Pulmonary artery endothelial cell (primary cell): Measurements from ENCODE around the gene RAB40B. TPM values are rescaled to one million over a fixed set of nuclear protein-coding genes. Genes with fewer than 3 reads are reported as not detected.

Experiments used
- DNase-seq: peaks from one replicate; pipeline ENCODE4 v3.0.0-alpha.2; 2011; ENCODE audit warnings: low read depth, low spot score
- total RNA-seq: library from RNA; depleted of rRNA; stranded (reverse); fragments of >200 nt; gene quantifications from 2 replicates; pipeline ENCODE4 v1.2.3, GENCODE V29; 2014

Gene RAB40B
- total RNA-seq, 1 donor from 2014 or later, result 9.1 TPM

- DNase-seq, result no peak
Observed at GRCh38 chr17:82692268-82692667, 6.2 kb downstream of the RAB40B start.

DNA sequence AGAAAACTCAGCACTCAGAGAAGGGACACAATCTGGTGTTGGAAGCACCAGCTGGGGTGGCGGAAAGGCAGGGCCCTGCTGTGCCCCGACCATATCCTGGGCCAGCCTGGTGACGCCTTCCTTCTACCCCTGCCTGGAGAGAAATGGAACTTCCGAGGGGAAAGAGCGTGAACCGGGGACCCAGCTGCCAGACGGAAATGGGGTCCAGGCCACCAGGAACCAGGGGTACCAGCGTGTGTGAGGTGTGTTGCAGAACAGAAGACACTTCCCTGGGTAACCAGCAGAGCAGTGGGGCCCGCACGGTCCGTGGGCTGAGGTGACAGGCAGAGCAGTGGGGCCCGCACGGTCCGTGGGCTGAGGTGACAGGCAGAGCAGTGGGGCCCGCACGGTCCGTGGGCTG, 6.8 kb downstream of the RAB40B start:
- DNase-seq, result no peak

DNA sequence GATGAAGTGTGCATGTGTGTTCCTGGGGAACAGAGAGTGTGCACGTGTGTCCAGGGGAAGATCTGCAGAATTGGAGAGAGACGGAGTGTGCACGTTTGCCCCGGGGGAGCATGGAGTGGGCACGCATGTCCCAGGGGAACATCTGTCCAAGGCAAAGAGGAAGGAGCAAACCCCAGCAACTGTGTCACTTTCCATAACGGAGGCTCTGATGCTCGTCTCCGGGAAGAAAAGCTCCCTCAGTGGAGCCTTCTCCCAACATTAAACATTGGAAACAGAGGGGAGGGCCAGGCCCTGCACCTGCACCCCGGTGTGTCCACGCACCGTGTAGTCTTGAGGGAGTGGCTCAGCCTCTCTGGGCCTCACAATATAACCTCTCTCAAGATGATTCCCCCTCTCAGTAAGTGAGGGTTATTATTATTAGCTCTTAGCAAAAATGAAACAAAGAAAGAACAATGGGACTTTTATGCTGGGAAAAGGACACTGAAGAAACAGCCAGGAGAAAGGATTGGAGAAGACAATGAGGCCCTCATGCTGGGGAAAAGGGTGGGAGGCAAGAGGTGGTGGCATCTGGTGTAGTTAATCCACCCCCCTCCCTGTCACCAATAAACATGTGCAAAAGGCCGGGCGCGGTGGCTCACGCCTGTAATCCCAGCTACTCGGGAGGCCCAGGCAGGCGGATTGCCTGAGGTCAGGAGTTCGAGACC, 7.6 kb downstream of the RAB40B start:
- no peak for DNase-seq

DNA sequence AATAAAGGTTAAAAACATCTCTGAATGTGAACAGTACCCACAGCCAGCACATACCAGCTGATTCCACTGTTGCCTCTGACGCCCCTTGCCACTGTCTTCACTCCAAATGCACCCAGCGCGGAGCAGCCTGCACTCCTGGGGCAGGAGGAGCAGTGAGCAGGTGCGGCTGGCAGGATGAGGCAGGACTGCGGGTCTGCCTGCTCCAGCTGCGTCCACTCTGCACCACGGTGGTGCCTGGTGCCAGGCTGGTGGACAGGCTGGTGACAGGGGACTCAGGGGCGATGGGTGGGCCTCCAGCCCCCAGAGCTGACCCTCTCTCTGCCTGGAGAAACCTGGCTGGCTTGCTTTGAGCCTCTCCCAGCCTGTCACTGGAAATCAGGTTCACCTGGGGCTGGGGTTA, 9.4 kb downstream of the RAB40B start:
- DNase-seq, result no peak

DNA sequence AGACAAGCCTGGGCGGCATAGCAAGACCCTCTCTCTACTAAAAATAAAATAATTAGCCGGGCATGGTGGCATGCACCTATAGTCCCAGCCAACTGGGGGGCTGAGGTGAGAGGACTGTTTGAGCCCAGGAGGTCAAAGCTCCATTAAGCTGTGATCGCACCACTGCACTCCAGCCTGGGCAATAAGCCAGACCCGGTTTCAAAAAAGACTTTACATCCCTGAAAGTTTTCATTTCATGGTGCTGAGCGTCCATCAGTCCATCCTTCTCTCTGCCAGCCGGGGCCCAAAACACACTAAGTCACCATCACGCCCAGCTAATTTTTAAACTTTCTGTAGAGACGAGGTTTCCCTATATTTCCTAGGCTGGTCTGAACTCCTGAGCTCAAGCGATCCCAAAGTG, 10.6 kb downstream of the RAB40B start:
- DNase-seq, result no peak

DNA sequence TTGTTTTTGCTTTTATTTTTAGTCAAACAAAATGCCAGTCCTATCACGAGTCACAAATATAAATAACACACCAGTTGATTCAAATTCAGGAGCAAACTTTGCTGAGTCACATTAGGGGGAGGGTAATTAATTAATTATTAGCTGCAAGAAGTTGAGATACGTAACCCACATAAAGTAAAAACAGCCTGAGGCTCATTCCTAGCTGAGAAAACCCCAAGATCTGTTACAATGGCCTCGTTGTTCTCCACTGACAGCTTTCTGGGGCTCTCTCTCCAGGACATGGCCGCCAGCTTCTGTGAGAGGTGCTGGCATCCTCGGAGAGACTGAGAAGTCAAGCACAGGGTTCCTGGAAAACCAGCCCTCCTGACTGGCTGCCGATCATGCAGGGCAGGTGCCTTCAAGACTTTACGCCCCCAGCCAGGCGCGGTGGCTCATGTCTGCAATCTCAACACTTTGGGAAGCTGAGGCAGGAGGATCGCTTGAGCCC, 11.1 kb downstream of the RAB40B start:
- no peak for DNase-seq

DNA sequence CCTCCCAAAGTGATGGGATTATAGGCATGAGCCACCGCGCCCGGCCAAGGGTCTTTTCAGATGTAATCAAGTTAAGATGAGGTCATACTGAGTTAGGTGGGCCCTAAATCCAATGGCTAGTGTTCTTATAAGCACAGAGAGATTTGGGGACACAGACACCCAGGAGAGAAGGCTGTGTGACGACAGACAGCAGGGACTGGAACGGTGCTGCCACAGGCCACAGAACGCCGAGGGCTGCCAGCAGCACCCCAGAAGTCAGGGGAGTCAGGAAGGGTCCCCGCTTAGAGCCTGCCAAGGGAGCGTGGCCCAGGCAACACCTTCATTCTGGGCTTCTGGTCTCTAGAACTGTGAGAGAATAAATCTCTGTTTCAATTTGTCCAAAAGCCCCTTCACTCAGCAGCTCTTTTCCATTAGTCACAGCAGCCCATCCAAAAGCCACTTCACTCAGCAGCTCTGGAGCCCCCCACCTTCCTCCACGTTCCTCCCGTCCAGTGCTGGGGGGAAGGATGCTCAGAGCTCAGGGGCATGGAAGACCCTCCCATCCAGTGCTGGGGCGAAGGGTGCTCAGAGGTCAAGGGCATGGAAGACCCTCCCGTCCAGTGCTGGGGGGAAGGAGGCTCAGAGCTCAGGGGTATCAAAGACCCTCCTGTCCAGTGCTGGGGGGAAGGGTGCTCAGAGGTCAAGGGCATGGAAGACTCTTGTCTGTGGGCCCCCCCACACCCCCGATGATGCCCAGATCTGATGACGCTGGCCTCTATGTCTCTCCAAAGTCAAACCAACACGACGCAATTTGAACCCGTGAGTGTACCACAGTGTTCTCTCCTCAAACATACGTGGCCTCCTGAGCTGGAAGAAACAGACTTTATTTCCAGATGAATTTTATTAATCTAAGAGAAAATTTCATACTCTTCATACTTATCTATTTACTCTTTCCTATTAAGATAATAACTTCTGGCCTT, 11.9 kb downstream of the RAB40B start:
- no peak for DNase-seq

DNA sequence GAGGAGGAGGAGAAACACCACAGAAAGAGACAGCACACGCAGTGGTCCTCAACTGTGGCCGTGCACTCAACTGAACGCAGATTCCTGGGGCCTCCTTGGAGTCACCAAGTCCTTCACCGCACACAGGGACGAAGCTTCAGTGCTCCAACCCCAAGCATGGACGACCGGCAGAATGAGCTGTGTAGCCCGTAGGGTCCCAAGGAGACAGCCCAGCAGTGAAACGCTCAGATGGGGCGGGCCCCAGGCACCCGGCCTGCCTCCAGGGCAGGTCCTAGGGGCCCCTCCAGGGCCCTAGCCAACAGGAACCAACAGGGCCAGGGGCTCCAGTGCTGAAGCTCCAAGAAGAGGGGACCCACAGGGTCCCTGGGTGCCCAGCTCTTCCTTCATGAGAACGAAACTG, 13.2 kb downstream of the RAB40B start:
- DNase-seq, result no peak

DNA sequence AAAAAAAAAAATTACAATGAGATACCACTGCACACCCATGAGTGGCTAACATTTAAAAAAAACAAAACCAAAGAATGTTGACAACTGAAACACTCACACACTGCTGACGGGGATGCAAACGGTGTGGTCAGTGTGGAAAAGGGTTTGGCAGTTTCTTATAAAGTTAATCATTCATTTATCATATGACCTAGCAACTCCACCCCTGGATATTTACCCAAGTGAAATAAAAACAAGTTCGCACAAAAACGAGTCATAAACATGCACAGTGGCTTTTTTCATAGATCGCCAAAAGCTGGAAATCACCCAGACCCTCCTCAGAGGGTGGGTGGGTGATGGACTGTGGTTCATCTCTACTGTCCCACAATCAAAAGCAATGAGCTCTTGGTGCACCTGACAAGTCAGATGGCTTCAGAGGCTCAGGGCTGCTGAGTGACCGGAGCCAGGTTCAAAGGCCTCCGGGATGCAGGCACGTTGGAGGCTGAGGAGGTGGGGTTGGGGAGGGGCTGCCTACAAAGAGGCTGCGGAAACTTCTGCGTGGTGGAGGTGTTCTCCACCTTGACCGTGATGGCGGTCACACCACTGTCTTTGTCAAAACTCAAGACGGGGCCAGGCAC, 14.2 kb downstream of the RAB40B start:
- no peak for DNase-seq

- DNase-seq, result no peak
Observed at GRCh38 chr17:82683534-82683933, 15.0 kb downstream of the RAB40B start.

- no peak for DNase-seq
Observed at GRCh38 chr17:82681547-82681946, 17.0 kb downstream of the RAB40B start.

GRCh38 chr17:82679586-82680465, 18.7 kb downstream of the RAB40B start:
- DNase-seq, result no peak

- DNase-seq, result no peak
Observed at GRCh38 chr17:82678265-82678891, 20.1 kb downstream of the RAB40B start.

- DNase-seq, result no peak
Observed at GRCh38 chr17:82677353-82677925, 21.1 kb downstream of the RAB40B start.

- no peak for DNase-seq
Observed at GRCh38 chr17:82675476-82676245, 22.8 kb downstream of the RAB40B start.

- no peak for DNase-seq
Observed at GRCh38 chr17:82674656-82675475, 23.6 kb downstream of the RAB40B start.

- DNase-seq, result no peak
Observed at GRCh38 chr17:82670661-82671450, 27.6 kb downstream of the RAB40B start.

GRCh38 chr17:82668631-82669099, 29.8 kb downstream of the RAB40B start:
- no peak for DNase-seq
